ENCODE data around the gene SMG6. TPM values are rescaled to one million over a fixed set of nuclear protein-coding genes. Genes with fewer than 3 reads are reported as not detected.

The SMG6 gene
- total RNA-seq, 1 donor: 49.3 TPM

DNA sequence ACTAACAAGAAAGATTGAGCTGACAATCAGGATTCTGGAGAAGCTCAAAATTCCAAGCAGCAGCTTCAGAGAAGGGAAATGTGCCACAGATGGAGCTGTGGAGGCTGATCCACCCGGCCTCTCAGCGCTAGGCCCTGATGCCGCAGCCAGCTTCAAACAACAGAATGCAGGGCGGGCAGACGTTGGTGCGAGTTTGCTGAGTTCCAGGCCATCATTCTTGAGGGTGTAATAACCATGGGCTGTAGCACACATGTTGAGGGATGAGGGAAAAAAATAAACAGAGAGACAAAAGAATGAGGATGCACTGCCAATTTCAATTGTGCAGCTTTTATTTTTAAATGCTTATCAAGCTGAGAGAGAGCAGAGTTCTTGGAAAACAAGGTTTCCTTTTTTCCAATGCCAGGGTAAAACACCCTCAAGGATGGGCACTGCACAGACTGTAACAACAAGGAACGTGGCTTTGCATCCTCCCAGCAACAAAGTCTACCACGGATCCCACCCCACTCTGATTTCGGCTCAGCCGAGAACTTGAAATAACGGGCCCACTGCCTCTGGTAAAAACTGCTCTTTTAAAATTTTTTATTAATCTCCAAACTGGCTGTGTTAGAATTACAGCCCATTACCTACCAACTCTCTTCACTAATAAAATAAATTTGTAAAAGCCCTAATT lies 90.2 kb downstream of the SMG6 start:
- H3K4me3 ChIP-seq (ENCODE audit: low read depth, low read length): peak overlapping the region; percentile 51
- TF ChIP-seq CTCF (IDR thresholded peaks at IDR 0.05; ENCODE audit: insufficient read depth, low read length): no peak
- DNase-seq (ENCODE audit: low read depth): peak; percentile 91

DNA sequence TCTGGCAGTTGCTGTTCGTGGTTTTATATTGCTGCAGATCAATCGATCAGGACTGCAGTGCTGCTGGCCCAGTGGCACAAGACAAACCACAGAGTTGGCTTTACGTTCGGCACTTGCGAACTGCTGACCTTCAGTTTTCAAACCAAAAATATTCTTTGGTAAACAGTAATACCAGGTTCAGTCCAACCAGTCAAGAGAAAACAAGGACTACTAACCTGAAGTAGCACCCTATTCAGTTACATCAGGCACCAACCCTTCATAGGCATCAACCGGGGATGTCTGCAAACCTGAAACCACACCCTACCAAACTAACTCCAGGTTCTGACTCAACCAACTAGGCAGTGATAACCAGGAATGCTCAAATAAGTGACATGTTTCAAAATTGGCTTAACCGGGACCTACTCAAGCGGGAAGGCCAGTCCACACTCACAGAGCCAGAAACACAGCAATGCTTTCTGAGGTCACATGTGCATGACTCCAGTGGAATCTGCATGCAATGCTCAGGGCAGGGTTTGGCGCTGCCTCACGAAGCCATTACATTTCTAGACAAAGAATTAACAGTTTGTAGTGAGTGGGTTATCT lies 91.1 kb downstream of the SMG6 start:
- peak; percentile 98 for DNase-seq (ENCODE audit: low read depth)
- peak overlapping the region; percentile 15 for H3K4me3 ChIP-seq (ENCODE audit: low read depth, low read length)
- no peak for TF ChIP-seq CTCF (IDR thresholded peaks at IDR 0.05; ENCODE audit: insufficient read depth, low read length)

- TF ChIP-seq CTCF (IDR thresholded peaks at IDR 0.05; ENCODE audit: insufficient read depth, low read length): no peak
- no peak for DNase-seq (ENCODE audit: low read depth)
- peak overlapping the region; percentile 1 for H3K4me3 ChIP-seq (ENCODE audit: low read depth, low read length)
These were observed 91.8 kb downstream of the SMG6 start for GRCh38 chr17:2211661-2212399.

DNA sequence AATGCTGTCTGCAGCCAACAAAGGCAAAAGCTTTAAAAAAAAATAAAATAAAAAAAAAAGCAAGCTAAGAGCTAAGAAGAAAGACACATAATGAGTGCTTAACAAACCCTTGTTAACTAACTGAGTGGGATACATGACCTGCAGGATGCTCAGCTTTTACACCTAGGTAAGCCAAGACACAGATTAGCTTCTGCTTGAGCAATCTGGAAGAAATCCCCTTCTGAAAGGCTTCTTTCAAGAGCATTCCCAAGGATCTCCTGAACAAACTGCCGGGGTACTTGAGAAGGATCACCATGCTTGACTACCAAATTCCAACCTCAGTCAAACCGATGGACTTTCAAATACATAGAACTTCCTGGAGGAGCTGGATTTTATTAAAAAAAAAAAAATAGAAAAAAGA lies 92.9 kb downstream of the SMG6 start:
- no peak for TF ChIP-seq CTCF (IDR thresholded peaks at IDR 0.05; ENCODE audit: insufficient read depth, low read length)
- H3K4me3 ChIP-seq (ENCODE audit: low read depth, low read length): no peak overlapping the region
- no peak for DNase-seq (ENCODE audit: low read depth)

DNA sequence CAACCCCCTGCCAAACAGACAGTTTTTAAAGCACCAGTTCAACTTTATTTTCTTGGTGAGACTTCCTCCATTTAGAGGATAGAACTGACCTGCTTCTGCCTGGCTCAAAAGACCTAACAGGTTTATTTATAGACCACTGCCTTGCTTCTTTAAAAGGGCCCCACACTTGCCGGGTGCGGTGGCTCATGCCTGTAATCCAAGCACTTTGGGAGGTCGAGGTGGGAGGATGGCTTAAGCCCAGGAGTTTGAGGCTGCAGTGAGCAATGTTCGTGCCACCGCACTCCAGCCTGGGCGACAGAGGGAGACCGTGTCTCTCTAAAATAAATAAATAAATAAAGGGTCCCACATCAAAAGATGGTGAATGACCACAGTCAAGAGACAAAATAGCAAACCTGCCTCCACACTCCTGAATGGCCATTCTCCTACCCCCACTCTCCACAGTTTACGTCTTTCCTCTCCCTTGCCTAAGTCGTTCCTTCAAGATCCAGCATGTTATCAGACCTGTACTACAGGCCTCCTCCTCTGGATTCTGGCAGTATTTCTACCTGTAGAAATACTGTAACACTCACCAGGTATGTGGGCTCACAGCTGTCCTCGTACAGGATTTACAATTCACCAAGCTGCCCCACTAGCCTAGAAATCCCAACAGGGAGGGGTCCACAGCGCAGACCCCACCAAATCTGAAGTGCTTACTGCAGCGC lies 95.6 kb downstream of the SMG6 start:
- DNase-seq (ENCODE audit: low read depth): no peak
- TF ChIP-seq CTCF (IDR thresholded peaks at IDR 0.05; ENCODE audit: insufficient read depth, low read length): no peak

DNA sequence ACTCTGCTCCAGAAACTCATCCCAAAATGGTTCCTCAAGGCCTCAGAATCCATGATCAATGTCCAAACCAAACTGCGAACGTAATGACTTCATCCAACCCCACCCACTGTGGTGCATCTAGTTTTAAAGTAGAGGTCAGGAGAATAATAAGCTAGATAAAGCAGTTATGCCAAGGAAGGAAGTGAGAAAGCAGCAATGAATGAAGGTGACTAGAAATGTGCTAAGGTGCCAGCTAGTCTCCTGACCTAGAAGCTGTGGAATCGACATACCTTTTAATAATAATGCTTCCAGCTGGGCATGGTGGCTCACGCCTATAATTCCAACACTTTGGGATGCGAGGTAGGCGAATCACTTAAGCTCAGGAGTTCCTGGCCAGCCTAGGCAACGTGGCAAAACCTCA lies 99.2 kb downstream of the SMG6 start:
- TF ChIP-seq CTCF (IDR thresholded peaks at IDR 0.05; ENCODE audit: insufficient read depth, low read length): no peak
- no peak overlapping the region for H3K4me3 ChIP-seq (ENCODE audit: low read depth, low read length)
- DNase-seq (ENCODE audit: low read depth): peak; percentile 49

More for the DNA sequence above, 95.6 kb downstream of the SMG6 start:
- no peak overlapping the region for H3K4me3 ChIP-seq (ENCODE audit: low read depth, low read length)
